Germinal center (tissue), 1 donor: ENCODE results near the gene NPB.

ENCODE experiments used
- DNase-seq: peaks from one replicate; pipeline ENCODE4 v3.0.0; 2012; ENCODE audit warnings: mixed read lengths, low spot score

Gene NPB

GRCh38 chr17:81941484-81942166 is 39.6 kb downstream of the NPB start:
- no peak for DNase-seq

DNA sequence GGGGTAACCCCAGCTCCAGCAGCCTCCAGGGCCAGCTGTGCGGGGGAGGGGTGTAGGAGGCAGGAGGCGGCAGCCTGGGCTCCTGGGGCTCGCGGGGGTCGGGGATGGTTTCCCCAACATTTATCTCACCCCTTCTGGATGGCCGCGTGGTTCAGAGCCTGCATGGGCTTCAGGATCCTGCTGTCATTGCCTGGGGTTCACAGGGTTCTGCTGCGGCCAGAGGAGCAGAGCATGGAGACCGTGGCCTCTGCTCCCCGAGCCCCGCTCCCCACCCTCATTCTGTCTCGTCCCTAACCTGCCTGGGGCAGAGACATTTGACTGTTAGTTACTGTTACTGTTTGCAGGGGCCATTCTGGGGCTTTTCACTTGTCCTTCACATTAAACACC is 40.1 kb downstream of the NPB start:
- DNase-seq = no peak

GRCh38 chr17:81944858-81945257 is 42.8 kb downstream of the NPB start:
- no peak for DNase-seq

GRCh38 chr17:81947189-81947588 is 45.2 kb downstream of the NPB start, which contains the start of gene MYADML2:
Gene MYADML2, minus strand, starts transcription at chr17:81947233. Its CDS starts 5,492 bp downstream, at chr17:81941741.
- DNase-seq = no peak

DNA sequence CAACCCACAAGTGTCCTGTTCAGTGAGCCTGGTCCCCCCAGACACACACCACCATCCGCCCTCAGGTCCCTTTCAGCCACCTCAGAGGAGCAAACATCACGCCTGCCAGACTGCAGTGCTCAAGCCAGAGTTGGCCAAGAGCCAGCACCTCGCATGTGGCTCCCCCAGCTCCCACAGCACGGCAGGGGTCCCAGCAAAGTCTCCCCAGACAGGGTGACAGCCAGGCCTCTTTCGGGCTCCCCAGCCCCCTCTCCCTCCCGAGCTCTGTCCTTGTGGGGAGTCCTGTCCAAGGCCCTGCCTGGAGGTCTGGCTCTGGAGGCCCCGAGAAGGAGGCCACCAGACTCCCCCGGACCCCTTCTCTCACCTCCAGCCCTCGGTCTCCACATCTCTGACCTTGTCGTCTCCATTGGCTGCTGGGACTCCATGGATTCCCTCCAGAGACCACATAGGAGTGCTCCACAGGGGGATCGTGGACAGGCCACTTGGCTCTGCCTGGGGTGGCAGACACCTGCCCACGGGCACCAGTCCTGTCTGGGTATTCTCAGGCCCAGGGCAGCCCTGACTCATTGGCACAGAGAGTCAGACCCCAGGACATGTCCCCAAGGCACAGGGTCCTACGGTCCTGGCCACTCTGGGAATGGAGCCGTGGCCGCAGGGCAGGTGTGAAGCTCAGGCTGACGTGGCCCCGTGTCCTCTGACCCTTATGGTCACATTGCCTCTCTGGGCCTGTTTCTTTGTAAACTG is 46.8 kb downstream of the NPB start:
- no peak for DNase-seq

- DNase-seq = no peak
These were observed 48.5 kb downstream of the NPB start for GRCh38 chr17:81950501-81950900.

DNA sequence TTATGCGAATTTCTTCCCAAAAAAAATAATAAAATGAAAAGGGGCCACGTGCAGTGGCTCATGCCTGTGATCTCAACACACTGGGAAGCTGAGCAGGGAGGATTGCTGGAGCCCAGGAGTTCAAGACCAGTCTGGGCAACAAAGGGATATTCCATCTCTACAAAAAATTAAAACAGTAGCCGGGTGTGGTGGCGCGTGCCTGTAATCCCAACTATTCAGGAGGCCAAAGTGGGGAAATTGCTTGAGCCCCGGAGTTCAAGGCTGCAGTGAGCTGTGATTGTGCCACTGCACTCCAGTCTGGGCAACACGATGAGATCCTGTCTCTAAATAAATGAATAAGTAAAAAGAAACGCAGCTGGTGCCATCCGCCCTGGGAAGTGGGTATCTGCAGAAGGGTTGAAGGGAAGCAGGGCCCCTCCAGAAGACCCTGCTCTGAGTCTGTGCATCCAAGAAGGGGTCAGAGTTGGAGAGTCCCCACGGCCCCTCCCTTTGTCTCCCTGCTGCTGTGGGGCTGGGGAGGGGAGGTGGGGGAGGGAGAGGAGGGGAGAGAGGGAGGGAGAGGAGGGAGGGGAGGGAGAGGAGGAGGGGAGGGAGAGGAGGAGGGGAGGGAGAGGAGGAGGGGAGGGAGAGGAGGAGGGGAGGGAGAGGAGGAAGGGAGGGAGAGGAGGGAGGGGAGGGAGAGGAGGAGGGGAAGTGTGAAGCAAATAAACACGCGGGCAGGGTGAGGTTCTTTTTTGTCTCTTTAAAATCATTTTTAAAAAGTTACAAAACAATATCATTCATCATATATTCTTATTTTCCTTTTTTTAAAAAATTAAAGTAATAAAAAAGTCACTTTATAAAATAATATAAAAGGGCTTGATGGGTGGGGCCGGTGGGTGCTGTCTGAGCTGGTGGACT is 50.0 kb downstream of the NPB start:
- no peak for DNase-seq
